Adipose tissue (tissue), 3 donors: Measurements from ENCODE around the gene SLC7A10. TPM values are rescaled to one million over a fixed set of nuclear protein-coding genes. Genes with fewer than 3 reads are reported as not detected.

ENCODE experiments used
- H3K27ac ChIP-seq: one replicate; pipeline ENCODE4 v1.5.1; 2013; ENCODE audit warnings: low read depth, low read length
- WGBS, 3 donors: extraction: QIAGEN DNeasy Blood & Tissue Kit; methylation state at CpG; one replicate each; pipeline ENCODE4 v1.1.7; 2013; 5-methylcytosine and 5-hydroxymethylcytosine counted together
- polyA plus RNA-seq, 3 donors: library from polyadenylated mRNA; stranded (reverse); fragments of 200-250 nt; gene quantifications; one replicate each; pipeline ENCODE4 v1.2.3, GENCODE V29; 2013
- donor health status: healthy with polysubstance abuse.
- donor health status: Bipolar disorder and iron deficiency.
- donor health status: healthy.

Gene SLC7A10
- polyA plus RNA-seq: 100 to 1,000 TPM in 1 of 3 donors, 10 to 100 TPM in 1, 1 to 10 TPM in 1; 9.3 to 193 (median 32.8) TPM

GRCh38 chr19:33225458-33225926 is at the start of gene SLC7A10:
SLC7A10 (minus strand) TSS chr19:33225850; CDS start chr19:33225703, 147 bp downstream.
- WGBS, 3 donors: 2 to 5% (median 3%) methylated on average over 41 to 62 of the region's 62 CpGs

GRCh38 chr19:33274663-33275558 is 49.3 kb upstream of the SLC7A10 start:
- WGBS, 3 donors: 81 to 84% (median 83%) methylated on average over 16 to 17 of the region's 17 CpGs
- H3K27ac ChIP-seq: no peak overlapping the region

More at GRCh38 chr19:33225458-33225926, at the start of gene SLC7A10:
- H3K27ac ChIP-seq: no peak within 1 kb of the TSS

- WGBS, 3 donors: 28 to 71% (median 30%) methylated on average over 16 of the region's 16 CpGs
- H3K27ac ChIP-seq: no peak overlapping the region
Observed at GRCh38 chr19:33273881-33274662, 48.4 kb upstream of the SLC7A10 start.

- no peak overlapping the region for H3K27ac ChIP-seq
- 64 to 75% (median 66%) methylated on average over 21 to 26 of the region's 26 CpGs for WGBS, 3 donors
Observed at GRCh38 chr19:33273065-33273736, 47.6 kb upstream of the SLC7A10 start.

- H3K27ac ChIP-seq: no peak overlapping the region
- 90 to 92% (median 92%) methylated on average over 12 of the region's 12 CpGs for WGBS, 3 donors
Observed at GRCh38 chr19:33271246-33272021, 45.8 kb upstream of the SLC7A10 start.

GRCh38 chr19:33270769-33271168 is 45.1 kb upstream of the SLC7A10 start:
- no peak overlapping the region for H3K27ac ChIP-seq
- WGBS, 3 donors: 86 to 98% (median 90%) methylated on average over 1 of the region's 1 CpG

GRCh38 chr19:33269016-33269415 is 43.4 kb upstream of the SLC7A10 start:
- WGBS, 3 donors: 76 to 81% (median 79%) methylated on average over 10 of the region's 10 CpGs
- H3K27ac ChIP-seq: no peak overlapping the region

- 64 to 80% (median 68%) methylated on average over 22 of the region's 22 CpGs for WGBS, 3 donors
- no peak overlapping the region for H3K27ac ChIP-seq
Observed at GRCh38 chr19:33268162-33268991, 42.7 kb upstream of the SLC7A10 start.

GRCh38 chr19:33267706-33268105 is 42.1 kb upstream of the SLC7A10 start:
- H3K27ac ChIP-seq: no peak overlapping the region
- 51 to 74% (median 54%) methylated on average over 13 to 14 of the region's 14 CpGs for WGBS, 3 donors

- WGBS, 3 donors: 57 to 84% (median 57%) methylated on average over 20 of the region's 20 CpGs
- H3K27ac ChIP-seq: no peak overlapping the region
Observed at GRCh38 chr19:33266974-33267484, 41.4 kb upstream of the SLC7A10 start.

GRCh38 chr19:33264881-33265445 is 39.3 kb upstream of the SLC7A10 start:
- H3K27ac ChIP-seq: no peak overlapping the region
- WGBS, 3 donors: 79 to 88% (median 87%) methylated on average over 14 of the region's 14 CpGs

GRCh38 chr19:33263325-33264023 is 37.8 kb upstream of the SLC7A10 start:
- no peak overlapping the region for H3K27ac ChIP-seq
- 65 to 76% (median 75%) methylated on average over 24 to 25 of the region's 25 CpGs for WGBS, 3 donors

GRCh38 chr19:33261511-33262189 is 36.0 kb upstream of the SLC7A10 start:
- no peak overlapping the region for H3K27ac ChIP-seq
- 57 to 77% (median 65%) methylated on average over 13 to 14 of the region's 14 CpGs for WGBS, 3 donors

GRCh38 chr19:33260628-33261418 is 35.2 kb upstream of the SLC7A10 start:
- no peak overlapping the region for H3K27ac ChIP-seq
- WGBS, 3 donors: 35 to 73% (median 44%) methylated on average over 24 of the region's 24 CpGs

- WGBS, 3 donors: 48 to 80% (median 66%) methylated on average over 6 of the region's 6 CpGs
- H3K27ac ChIP-seq: no peak overlapping the region
Observed at GRCh38 chr19:33259539-33259938, 33.9 kb upstream of the SLC7A10 start.
